Neuronal stem cell (in vitro differentiated cells): Measurements from ENCODE around the gene B3GALT4.
"Not testable (repeated sequence)": the region's sequence is repeated elsewhere in the genome, so short reads cannot be mapped to it uniquely, and the experiment has no call there.

ENCODE experiments used
- DNase-seq: peaks from one replicate; pipeline ENCODE4 v3.0.0-alpha.2; 2013; ENCODE audit warnings: low spot score
- H2AFZ ChIP-seq: one replicate; pipeline ENCODE4 v1.6.1; 2013; ENCODE audit warnings: mild to moderate bottlenecking, low read length, inconsistent platforms
- H2AK5ac ChIP-seq: 2 replicates; pipeline ENCODE4 v1.6.1; 2013; ENCODE audit warnings: low read depth, mild to moderate bottlenecking, inconsistent platforms, low read length, moderate library complexity, mixed read lengths
- H2BK120ac ChIP-seq: 2 replicates; pipeline ENCODE4 v1.6.1; 2013; ENCODE audit warnings: low read depth, mild to moderate bottlenecking, inconsistent platforms, low read length, moderate library complexity, mixed read lengths
- H2BK12ac ChIP-seq: one replicate; pipeline ENCODE4 v1.6.1; 2013; ENCODE audit warnings: low read length, inconsistent platforms
- H2BK15ac ChIP-seq: 2 replicates; pipeline ENCODE4 v1.6.1; 2013; ENCODE audit warnings: mild to moderate bottlenecking, low read length, inconsistent platforms, mixed read lengths
- H2BK5ac ChIP-seq: one replicate; pipeline ENCODE4 v1.6.1; 2013; ENCODE audit warnings: inconsistent platforms, mild to moderate bottlenecking, low read length, moderate library complexity
- H3K14ac ChIP-seq: one replicate; pipeline ENCODE4 v1.6.1; 2013; ENCODE audit warnings: low read length, inconsistent platforms
- H3K18ac ChIP-seq: 2 replicates; pipeline ENCODE4 v1.6.1; 2013; ENCODE audit warnings: low read length, inconsistent platforms
- H3K23ac ChIP-seq: 2 replicates; pipeline ENCODE4 v1.6.1; 2013; ENCODE audit warnings: low read depth, mild to moderate bottlenecking, mixed read lengths, low read length, inconsistent platforms; ENCODE audit not compliant: poor library complexity
- H3K27ac ChIP-seq: replicated peaks from 3 replicates; pipeline ENCODE4 v1.5.1; 2013; ENCODE audit warnings: low read length, inconsistent platforms
- H3K27me3 ChIP-seq, 3 experiments: 2 replicates each; pipeline ENCODE4 v1.6.1; 2013; ENCODE audit warnings: low read length in 3 of 3, mild to moderate bottlenecking in 2 of 3, inconsistent platforms in 1 of 3, low read depth in 1 of 3, mixed read lengths in 1 of 3, moderate library complexity in 1 of 3; ENCODE audit not compliant: control insufficient read depth in 3 of 3, insufficient read depth in 3 of 3
- H3K36me3 ChIP-seq, 2 donors: replicated peaks in 1 of 2; 2 replicates each; pipeline ENCODE4 v1.6.1; 2013; ENCODE audit warnings: low read length in 2 of 2; ENCODE audit not compliant: control insufficient read depth in 2 of 2, insufficient read depth in 2 of 2
- H3K4ac ChIP-seq: 2 replicates; pipeline ENCODE4 v1.6.1; 2013; ENCODE audit warnings: inconsistent platforms, mild to moderate bottlenecking, low read length, moderate library complexity
- H3K4me1 ChIP-seq, 2 donors: 1 replicate in 1 of 2; 2 replicates in 1 of 2; pipeline ENCODE4 v1.6.1; 2013; ENCODE audit warnings: low read length in 2 of 2, low read depth in 1 of 2; ENCODE audit not compliant: control insufficient read depth in 2 of 2, insufficient read depth in 1 of 2
- H3K4me2 ChIP-seq: one replicate; pipeline ENCODE4 v1.6.1; 2013; ENCODE audit warnings: mild to moderate bottlenecking, low read length, inconsistent platforms; ENCODE audit not compliant: insufficient read depth, poor library complexity, severe bottlenecking
- H3K4me3 ChIP-seq, 2 donors: 2 replicates each; pipeline ENCODE4 v1.5.1; 2013; ENCODE audit warnings: low read length in 2 of 2, mild to moderate bottlenecking in 2 of 2, inconsistent platforms in 1 of 2, moderate library complexity in 1 of 2
- H3K79me1 ChIP-seq: one replicate; pipeline ENCODE4 v1.6.1; 2013; ENCODE audit warnings: low read depth, mild to moderate bottlenecking, inconsistent platforms, low read length, moderate library complexity
- H3K9ac ChIP-seq: one replicate; pipeline ENCODE4 v1.6.1; 2013; ENCODE audit warnings: mild to moderate bottlenecking, low read depth, low read length, inconsistent platforms; ENCODE audit not compliant: poor library complexity
- H3K9me3 ChIP-seq, 2 donors: replicated peaks in 1 of 2; 2 replicates each; pipeline versions ENCODE3 to v1.6.1; 2013; ENCODE audit warnings: low read length in 2 of 2, mild to moderate bottlenecking in 2 of 2, inconsistent platforms in 1 of 2, low read depth in 1 of 2, mixed read lengths in 1 of 2, moderate library complexity in 1 of 2; ENCODE audit not compliant: control insufficient read depth in 2 of 2, insufficient read depth in 1 of 2
- H4K8ac ChIP-seq: one replicate; pipeline ENCODE4 v1.6.1; 2013; ENCODE audit warnings: low read depth, mild to moderate bottlenecking, inconsistent platforms, low read length, moderate library complexity
- H4K91ac ChIP-seq: one replicate; pipeline ENCODE4 v1.6.1; 2013; ENCODE audit warnings: low read length, low read depth, mild to moderate bottlenecking, inconsistent platforms; ENCODE audit not compliant: poor library complexity
- WGBS, 2 donors: extraction: QIAGEN DNeasy Blood & Tissue Kit; methylation state at CpG; one replicate each; pipeline ENCODE4 v1.1.7; 2013; ENCODE audit warnings: missing lambda C conversion rate in 2 of 2, mixed read lengths in 1 of 2; ENCODE audit not compliant: insufficient read length in 2 of 2, insufficient replicate concordance in 1 of 2; ENCODE audit errors: extremely low coverage in 2 of 2; 5-methylcytosine and 5-hydroxymethylcytosine counted together

The B3GALT4 gene

DNA sequence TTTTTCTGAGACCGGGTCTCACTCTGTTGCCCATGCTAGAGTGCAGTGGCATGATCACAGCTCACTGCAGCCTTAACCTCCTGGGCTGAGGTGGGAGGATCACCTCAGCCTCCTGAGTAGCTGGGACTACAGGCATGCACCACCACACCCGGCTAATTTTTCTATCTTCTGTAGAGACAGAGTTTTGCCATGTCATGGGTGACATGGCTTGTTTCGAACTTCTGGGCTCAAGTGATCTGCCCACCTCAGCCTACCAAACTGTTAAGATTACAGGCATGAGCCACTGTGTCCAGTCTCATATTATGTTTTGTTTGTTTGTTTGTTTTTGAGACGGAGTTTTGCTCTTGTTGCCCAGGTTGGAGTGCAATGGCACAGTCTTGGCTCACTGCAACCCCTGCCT lies 8.3 kb downstream of the B3GALT4 start:
- H3K79me1 ChIP-seq, H2BK12ac ChIP-seq, H3K9ac ChIP-seq, H2BK5ac ChIP-seq, H3K4me2 ChIP-seq, H4K8ac ChIP-seq, H2BK120ac ChIP-seq, DNase-seq, H3K27me3 ChIP-seq, H2AFZ ChIP-seq, H3K9me3 ChIP-seq, H3K23ac ChIP-seq, H3K4me3 ChIP-seq, H2BK15ac ChIP-seq, H2AK5ac ChIP-seq, H3K27ac ChIP-seq, H3K4ac ChIP-seq, H4K91ac ChIP-seq, H3K18ac ChIP-seq, H3K4me1 ChIP-seq, H3K14ac ChIP-seq: not testable (repeated sequence)
- WGBS, 2 donors, result no CpG with 5 or more reads among the region's 4 CpGs
- H3K36me3 ChIP-seq, result peaks cover 22 to 60% of the 10 kb centered on the region in 2 donors

DNA sequence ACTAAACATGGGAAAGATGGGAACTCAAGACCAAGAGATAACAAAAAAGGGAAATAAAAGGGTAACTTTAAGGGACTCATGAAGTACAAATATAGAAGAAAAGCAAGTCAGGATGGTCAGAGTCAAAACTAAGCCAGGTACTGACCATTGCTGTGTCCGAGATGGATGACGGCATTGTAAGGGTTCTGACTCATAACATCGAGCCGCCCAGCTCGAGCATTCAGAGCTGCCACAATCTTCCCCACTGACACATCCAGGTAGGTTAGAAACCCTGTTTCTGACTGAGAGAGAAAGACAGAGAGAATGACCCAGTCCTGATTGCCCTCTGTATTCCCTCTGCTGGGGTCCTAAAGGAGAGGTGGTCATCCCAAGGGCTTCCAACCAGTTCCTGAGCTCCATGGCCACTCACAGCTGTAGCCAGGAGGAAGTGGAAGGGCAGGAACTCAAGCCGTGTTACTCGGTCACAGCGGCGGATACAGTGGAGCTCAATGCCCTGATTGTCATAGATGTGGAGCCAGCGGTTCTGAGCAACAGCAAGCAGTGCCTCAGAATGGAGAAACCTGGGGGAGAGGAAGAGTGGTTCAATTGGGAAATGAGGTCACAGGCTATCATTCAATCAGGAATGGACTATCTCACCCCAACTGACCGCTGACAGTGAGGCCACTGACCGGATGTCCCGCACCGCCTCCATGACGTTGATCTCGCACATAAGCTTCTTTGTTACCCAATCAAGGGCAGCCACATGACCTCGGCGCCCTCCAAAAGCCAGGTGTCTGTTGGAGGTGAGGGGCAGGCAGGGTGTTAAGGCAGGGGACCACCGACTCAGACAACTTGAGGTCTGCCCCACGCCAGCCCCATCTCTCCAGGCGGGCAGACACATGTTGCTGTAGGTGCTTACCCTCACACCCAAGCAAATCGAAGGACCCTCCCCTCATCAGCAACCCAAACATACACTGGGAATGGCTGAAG lies 10.3 kb downstream of the B3GALT4 start:
- no peak for DNase-seq

GRCh38 chr6:33288141-33288920 lies 11.4 kb downstream of the B3GALT4 start:
- H3K14ac ChIP-seq, result no peak overlapping the region
- H3K79me1 ChIP-seq, result peaks cover 5% of the 10 kb centered on the region
- H2BK5ac ChIP-seq, result no peak overlapping the region
- no peaks in the 10 kb centered on the region for H3K9me3 ChIP-seq
- H2BK120ac ChIP-seq, result no peak overlapping the region
- no CpG with 5 or more reads among the region's 21 CpGs for WGBS, 2 donors
- H2AK5ac ChIP-seq, result peak overlapping the region; percentile 2
- no peak overlapping the region for H2BK12ac ChIP-seq
- no peak overlapping the region for H2BK15ac ChIP-seq
- no peak overlapping the region for H3K4ac ChIP-seq
- H3K27ac ChIP-seq, result no peak overlapping the region
- no peak overlapping the region for H3K23ac ChIP-seq
- peak overlapping the region; percentile 75 for H3K9ac ChIP-seq
- H4K91ac ChIP-seq, result no peak overlapping the region
- H2AFZ ChIP-seq, result peak overlapping the region; percentile 97
- DNase-seq, result no peak
- H3K36me3 ChIP-seq, result peaks cover 28 to 70% of the 10 kb centered on the region in 2 donors
- H3K27me3 ChIP-seq, result no peaks in the 10 kb centered on the region
- H3K4me1 ChIP-seq, result peaks cover 9 to 13% of the 10 kb centered on the region in 2 donors
- no peak overlapping the region for H3K18ac ChIP-seq
- H3K4me3 ChIP-seq, result peak overlapping the region; percentile 83 to 84
- peak overlapping the region; percentile 95 for H3K4me2 ChIP-seq
- no peak overlapping the region for H4K8ac ChIP-seq

More for the DNA sequence above, 10.3 kb downstream of the B3GALT4 start:
- Histone ChIP-seq H3K79me1 (peaks cover 5% of the 10 kb centered on the region), H2BK5ac (no peak overlapping the region), H2AFZ (no peak overlapping the region), H2BK120ac (no peak overlapping the region), H2BK12ac (no peak overlapping the region), H3K18ac (no peak overlapping the region), H3K9ac (no peak overlapping the region), H3K36me3 (peaks cover 23 to 65% of the 10 kb centered on the region in 2 donors), H3K4me3 (peak overlapping the region in 1 of 2 donors; percentile 83), H2AK5ac (no peak overlapping the region), H3K23ac (peak overlapping the region; percentile 69), H4K8ac (no peak overlapping the region), H3K4me1 (peaks cover 9 to 13% of the 10 kb centered on the region in 2 donors), H3K4me2 (no peak overlapping the region), H3K27ac (no peak overlapping the region), H3K27me3 (no peaks in the 10 kb centered on the region), H4K91ac (no peak overlapping the region), H3K14ac (no peak overlapping the region), H3K9me3 (no peaks in the 10 kb centered on the region), H3K4ac (no peak overlapping the region), H2BK15ac (no peak overlapping the region)
- WGBS, 2 donors, result no CpG with 5 or more reads among the region's 22 CpGs
